ENCODE measurements around the gene FUT4. TPM values are rescaled to one million over a fixed set of nuclear protein-coding genes. Genes with fewer than 3 reads are reported as not detected.

The FUT4 gene
- total RNA-seq, 1 donor from 2014 or later = 9.2 TPM

Other genes starting within 250 kb of the FUT4 start
- not detected for gene IZUMO1R, start 239.3 kb upstream of the FUT4 start, total RNA-seq
- 1.6 TPM for gene GPR83, start 142.5 kb upstream of the FUT4 start, total RNA-seq
- 17.6 TPM for gene MRE11, start 50.1 kb upstream of the FUT4 start, total RNA-seq
- 21.8 TPM for gene ANKRD49, start 49.9 kb upstream of the FUT4 start, total RNA-seq
- not detected for gene C11orf97, start 31.5 kb upstream of the FUT4 start, total RNA-seq
- gene PIWIL4, start 23.4 kb downstream of the FUT4 start, total RNA-seq = 5.8 TPM
- 34.6 TPM for gene AMOTL1, start 224.4 kb downstream of the FUT4 start, total RNA-seq

All from occipital lobe (tissue), 1 donor.